CD4-positive, alpha-beta T cell (primary cell): ENCODE measurements around the gene PPP1R3C. TPM values are rescaled to one million over a fixed set of nuclear protein-coding genes. Genes with fewer than 3 reads are reported as not detected.

ENCODE experiments used
- ATAC-seq: fragments of 200-7000 bp; cut with Tn5 transposase; one replicate; pipeline ENCODE4 v1.10.0; 2022; ENCODE audit warnings: mild to moderate bottlenecking; ENCODE audit not compliant: poor library complexity
- CTCF ChIA-PET: fragments of 350-600 bp; sonication (Branson Sonifier 250); formaldehyde crosslinking; loops from one replicate; lab custom pipeline; 2021; ENCODE audit warnings: antibody characterized with exemption, inconsistent platforms; lab: Charles Lee
- POLR2A ChIA-PET: fragments of 350-600 bp; sonication (Branson Sonifier 250); formaldehyde crosslinking; loops from one replicate; lab custom pipeline; 2021; ENCODE audit warnings: antibody characterized with exemption, inconsistent platforms; lab: Charles Lee
- DNase-seq, 14 experiments: peaks; one replicate each; pipeline ENCODE4 v3.0.0-alpha.2; 2013 to 2020; ENCODE audit warnings: mixed read lengths in 2 of 14
- H3K27ac ChIP-seq, 2 donors: one replicate each; pipeline versions ENCODE4 v1.5.1 to v1.7.0; 2013; ENCODE audit warnings: low read length in 2 of 2, low read depth in 1 of 2, mild to moderate bottlenecking in 1 of 2
- H3K27me3 ChIP-seq, 2 experiments: 1 replicate in 1 of 2; 2 replicates in 1 of 2; pipeline versions ENCODE4 v1.6.1 to v1.7.0; 2013; ENCODE audit warnings: low read length in 2 of 2, control low read depth in 1 of 2, mild to moderate bottlenecking in 1 of 2, moderate library complexity in 1 of 2; ENCODE audit not compliant: insufficient read depth in 2 of 2, control insufficient read depth in 1 of 2
- H3K36me3 ChIP-seq: one replicate; pipeline ENCODE4 v1.6.1; 2013; ENCODE audit warnings: low read length, control low read depth; ENCODE audit not compliant: insufficient read depth
- H3K4me1 ChIP-seq: one replicate; pipeline ENCODE4 v1.6.1; 2013; ENCODE audit warnings: low read length, control low read depth; ENCODE audit not compliant: insufficient read depth
- H3K4me3 ChIP-seq: one replicate; pipeline ENCODE4 v1.5.1; 2013; ENCODE audit warnings: mild to moderate bottlenecking, low read length, moderate library complexity
- H3K9me3 ChIP-seq, 2 experiments: 1 replicate in 1 of 2; 2 replicates in 1 of 2; pipeline versions ENCODE4 v1.6.1 to v1.7.0; 2013; ENCODE audit warnings: low read length in 2 of 2, mild to moderate bottlenecking in 2 of 2, control low read depth in 1 of 2, moderate library complexity in 1 of 2; ENCODE audit not compliant: control insufficient read depth in 1 of 2, insufficient read depth in 1 of 2
- H3K27ac Mint-ChIP-seq: one replicate; pipeline ENCODE4 v1.8.0; 2020; ENCODE audit warnings: mixed read lengths
- H3K27me3 Mint-ChIP-seq: one replicate; pipeline ENCODE4 v1.8.0; 2021; ENCODE audit warnings: mixed read lengths
- H3K36me3 Mint-ChIP-seq: one replicate; pipeline ENCODE4 v1.8.0; 2021; ENCODE audit warnings: low read depth, mixed read lengths
- H3K4me1 Mint-ChIP-seq: one replicate; pipeline ENCODE4 v1.8.0; 2021; ENCODE audit warnings: low read depth, mixed read lengths
- H3K4me3 Mint-ChIP-seq: one replicate; pipeline ENCODE4 v1.8.0; 2020; ENCODE audit warnings: mild to moderate bottlenecking, mixed read lengths
- H3K9me3 Mint-ChIP-seq: one replicate; pipeline ENCODE4 v1.8.0; 2020; ENCODE audit warnings: mixed read lengths
- CTCF ChIP-seq: fragments of 200-600 bp; IDR thresholded peaks from one replicate; pipeline ENCODE4 v1.8.0; 2022; ENCODE audit warnings: antibody characterized with exemption, mild to moderate bottlenecking
- intact Hi-C, 2 experiments: fragments of 100-400 bp; cut with DNase I in 1 of 2; cut with micrococcal nuclease in 1 of 2; formaldehyde crosslinking; loops; one replicate each; pipeline versions ENCODE4 v1.15.1 to v1.9.0; 2023 to 2025; cut with DNase I, micrococcal nuclease
- total RNA-seq, 174 experiments: library from RNA in 2 of 174; stranded (reverse) in 2 of 174; gene quantifications; one replicate each; pipeline ENCODE4 v1.2.3 and lab custom pipeline; 2021 to 2026

Gene PPP1R3C
- total RNA-seq, 2 experiments from 2014 or later, result not detected

GRCh38 chr10:91643700-91644099, 10.8 kb upstream of the PPP1R3C start:
- no peak for DNase-seq
- H3K36me3 ChIP-seq, result no peaks in the 10 kb centered on the region
- peaks cover 45% of the 10 kb centered on the region for H3K27me3 Mint-ChIP-seq
- TF ChIP-seq CTCF, result no peak
- no peaks in the 10 kb centered on the region for H3K4me1 ChIP-seq
- intact Hi-C loops, result no loop called here
- ATAC-seq, result no peak
- H3K9me3 Mint-ChIP-seq, result no peaks in the 10 kb centered on the region
- no peak overlapping the region for H3K4me3 Mint-ChIP-seq
- H3K4me3 ChIP-seq, result no peak overlapping the region
- no peak overlapping the region for H3K27ac ChIP-seq
- H3K27me3 ChIP-seq, result peaks cover 0 to 8% of the 10 kb centered on the region in 2 experiments
- ChIA-PET CTCF (no interaction called here), POLR2A (no interaction called here)
- H3K27ac Mint-ChIP-seq, result no peak overlapping the region
- H3K36me3 Mint-ChIP-seq, result no peaks in the 10 kb centered on the region
- H3K9me3 ChIP-seq, result no peaks in the 10 kb centered on the region
- H3K4me1 Mint-ChIP-seq, result no peaks in the 10 kb centered on the region

DNA sequence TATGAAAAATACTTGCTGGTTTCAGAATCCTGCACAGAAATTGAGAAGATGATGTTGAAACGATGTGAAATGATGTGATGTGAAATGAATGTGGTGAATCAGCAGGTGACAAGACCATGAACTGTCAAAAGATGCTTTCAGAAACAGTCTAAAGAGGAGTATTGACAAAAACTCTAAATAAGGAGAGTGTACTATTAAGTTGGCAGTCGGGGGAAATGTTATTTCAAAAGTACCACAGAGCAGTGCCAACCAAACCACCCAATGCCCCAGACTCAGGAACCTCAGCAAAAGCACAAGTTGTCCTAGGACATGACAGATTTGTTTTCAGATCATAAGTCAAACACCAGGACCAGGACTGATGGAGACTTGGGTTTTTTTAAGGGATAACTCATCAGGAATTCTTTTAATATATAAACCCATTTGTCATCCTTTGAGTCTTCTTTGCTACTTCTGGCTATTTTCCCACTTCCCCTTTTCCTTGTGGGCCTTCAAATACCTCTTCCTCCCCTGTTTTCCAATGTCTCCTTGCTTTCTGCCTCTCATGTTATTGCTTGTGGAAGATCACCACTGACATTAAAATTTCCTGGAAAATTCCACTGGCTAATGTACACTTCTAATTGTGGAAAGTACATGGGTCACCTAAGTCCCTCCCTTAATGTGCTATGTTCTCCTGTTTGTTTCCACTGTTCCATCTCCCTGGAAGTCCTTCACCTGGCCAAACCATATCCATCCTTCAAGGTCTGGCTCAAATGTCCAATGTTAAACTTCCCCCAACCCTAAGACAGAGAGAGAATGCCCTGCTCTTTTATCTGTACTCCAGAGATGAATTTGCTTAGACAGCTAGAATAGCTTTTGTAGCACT, 10.2 kb upstream of the PPP1R3C start:
- Histone ChIP-seq H3K9me3 (no peaks in the 10 kb centered on the region), H3K27me3 (peaks cover 0 to 8% of the 10 kb centered on the region in 2 experiments), H3K4me3 (no peak overlapping the region), H3K36me3 (no peaks in the 10 kb centered on the region), H3K27ac (no peak overlapping the region), H3K4me1 (no peaks in the 10 kb centered on the region)
- Mint-ChIP-seq H3K4me1 (no peaks in the 10 kb centered on the region), H3K36me3 (no peaks in the 10 kb centered on the region), H3K9me3 (no peaks in the 10 kb centered on the region), H3K4me3 (no peak overlapping the region), H3K27ac (no peak overlapping the region), H3K27me3 (peaks cover 51% of the 10 kb centered on the region)
- TF ChIP-seq CTCF, result no peak
- DNase-seq (no peak), ATAC-seq (no peak)
- intact Hi-C loops, result no loop called here
- POLR2A ChIA-PET, result no interaction called here
- CTCF ChIA-PET, result no interaction called here

DNA sequence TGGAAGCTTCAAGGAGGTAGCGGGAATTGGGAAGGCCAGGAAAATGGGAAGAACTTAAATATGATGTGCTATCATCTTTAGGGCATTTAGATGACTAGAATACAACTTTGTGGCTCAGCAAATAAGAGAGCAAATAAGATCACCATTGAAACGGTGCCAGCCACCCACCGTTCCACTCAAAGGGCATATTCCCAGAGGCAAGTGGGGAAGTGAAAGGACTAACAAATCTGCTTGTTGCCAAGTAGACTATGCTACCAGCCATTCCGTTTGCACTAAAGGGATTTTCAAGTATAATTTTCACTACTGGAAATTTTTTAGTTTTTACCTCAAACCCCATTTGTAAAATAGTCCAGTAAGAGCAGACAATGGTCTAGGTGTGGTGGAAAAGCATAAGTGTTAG, 4.0 kb upstream of the PPP1R3C start:
- ATAC-seq (no peak), DNase-seq (no peak)
- Histone ChIP-seq H3K27me3 (peaks cover 19 to 39% of the 10 kb centered on the region in 2 experiments), H3K4me1 (peaks cover 12% of the 10 kb centered on the region), H3K27ac (no peak overlapping the region), H3K4me3 (no peak overlapping the region), H3K9me3 (peaks cover 0 to 6% of the 10 kb centered on the region in 2 experiments), H3K36me3 (no peaks in the 10 kb centered on the region)
- intact Hi-C loops, result loop anchor here (2.0 to 10.0 kb wide), 3 partner anchors 268 to 630 kb away; partner anchors contain the start of gene FGFBP3 (in 1 of the 2)
- Mint-ChIP-seq H3K27ac (no peak overlapping the region), H3K9me3 (no peaks in the 10 kb centered on the region), H3K27me3 (peaks cover 59% of the 10 kb centered on the region), H3K4me3 (no peak overlapping the region), H3K4me1 (peaks cover 4% of the 10 kb centered on the region), H3K36me3 (no peaks in the 10 kb centered on the region)
- CTCF ChIA-PET, result interaction anchor here (2.3 kb wide), 1 partner anchor 631 kb away, joined by 8 read pairs; no protein-coding TSS in a partner anchor
- TF ChIP-seq CTCF, result no peak
- POLR2A ChIA-PET, result no interaction called here
